Measurements from ENCODE around the gene WSB2.
A peak's percentile ranks its signal among the peaks of the same experiment; 100 is the strongest.
"Not testable (repeated sequence)": the region's sequence is repeated elsewhere in the genome, so short reads cannot be mapped to it uniquely, and the experiment has no call there.

The WSB2 gene

DNA sequence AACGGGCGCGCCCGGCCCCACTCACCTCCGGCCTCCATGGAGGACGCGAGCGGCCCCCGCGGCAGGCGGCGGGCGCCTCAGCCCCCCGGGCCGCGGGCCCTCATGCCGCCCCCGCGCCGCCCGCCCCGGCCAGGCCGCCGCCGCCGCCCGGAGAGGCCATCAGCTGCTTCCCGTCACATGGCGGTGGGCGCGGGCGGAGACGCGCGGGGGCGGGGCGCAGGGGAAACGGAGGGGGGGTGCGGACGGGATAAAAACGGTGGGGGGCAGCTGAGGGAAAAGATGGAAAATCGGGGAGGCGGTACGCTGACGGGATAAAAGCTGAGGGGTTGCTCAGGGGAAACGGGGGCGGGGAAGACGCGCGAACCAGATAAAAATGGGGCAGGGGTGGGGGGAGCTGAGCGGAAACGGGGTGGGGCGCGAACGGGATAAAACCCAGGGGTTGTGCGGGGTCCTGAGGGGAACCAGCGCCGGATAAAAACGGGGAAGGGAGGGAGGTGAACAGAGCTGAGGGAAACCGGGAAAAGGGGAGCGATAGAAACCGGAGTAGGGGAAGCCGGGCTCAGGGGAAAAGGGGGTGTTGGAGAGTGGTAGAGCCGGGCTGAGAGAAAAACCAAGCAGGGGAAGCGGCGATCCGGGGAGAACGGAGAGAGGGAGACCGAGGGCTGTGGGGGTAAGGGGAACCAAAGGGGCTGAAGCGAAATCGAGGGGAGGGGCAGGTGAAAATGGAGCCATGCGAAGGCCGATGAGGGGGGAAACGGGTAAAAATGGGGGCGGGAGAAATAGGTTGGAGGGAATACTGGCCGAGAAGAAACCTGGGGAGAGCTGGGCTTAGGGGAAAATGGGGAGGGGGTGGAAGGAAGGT is at the start of gene WSB2:
Gene WSB2 (minus strand): TSS at position 169 of the 862 bp plus-strand sequence. CDS start 131 bp downstream, at position 38.
- DNase-seq (ENCODE audit: low read depth in 2 of 2), result peak; percentile 52 to 58

- DNase-seq (ENCODE audit: low read depth in 2 of 2), result no peak
These were observed 48.1 kb upstream of the WSB2 start for GRCh38 chr12:118109088-118109487.

DNA sequence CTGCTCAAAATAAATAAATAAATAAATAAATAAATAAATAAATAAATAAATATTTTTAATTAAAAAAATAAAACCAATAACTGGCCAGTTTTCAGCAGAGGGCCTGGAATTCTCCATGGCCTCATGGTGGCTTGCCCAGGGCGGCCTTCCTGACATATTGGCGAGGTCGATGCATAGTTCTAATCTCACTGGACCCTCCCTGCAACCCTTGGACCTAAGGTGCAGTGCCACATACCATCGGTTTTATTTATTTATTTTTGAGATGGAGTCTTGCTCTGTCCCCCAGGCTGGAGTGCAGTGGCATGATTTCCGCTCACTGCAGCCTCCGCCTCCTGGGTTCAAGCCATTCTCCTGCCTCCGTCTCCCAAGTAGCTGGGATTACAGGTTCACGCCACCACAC is 46.7 kb upstream of the WSB2 start:
- no peak for DNase-seq (ENCODE audit: low read depth in 2 of 2)

- no peak for DNase-seq (ENCODE audit: low read depth in 2 of 2)
These were observed 46.0 kb upstream of the WSB2 start for GRCh38 chr12:118107011-118107410.

DNA sequence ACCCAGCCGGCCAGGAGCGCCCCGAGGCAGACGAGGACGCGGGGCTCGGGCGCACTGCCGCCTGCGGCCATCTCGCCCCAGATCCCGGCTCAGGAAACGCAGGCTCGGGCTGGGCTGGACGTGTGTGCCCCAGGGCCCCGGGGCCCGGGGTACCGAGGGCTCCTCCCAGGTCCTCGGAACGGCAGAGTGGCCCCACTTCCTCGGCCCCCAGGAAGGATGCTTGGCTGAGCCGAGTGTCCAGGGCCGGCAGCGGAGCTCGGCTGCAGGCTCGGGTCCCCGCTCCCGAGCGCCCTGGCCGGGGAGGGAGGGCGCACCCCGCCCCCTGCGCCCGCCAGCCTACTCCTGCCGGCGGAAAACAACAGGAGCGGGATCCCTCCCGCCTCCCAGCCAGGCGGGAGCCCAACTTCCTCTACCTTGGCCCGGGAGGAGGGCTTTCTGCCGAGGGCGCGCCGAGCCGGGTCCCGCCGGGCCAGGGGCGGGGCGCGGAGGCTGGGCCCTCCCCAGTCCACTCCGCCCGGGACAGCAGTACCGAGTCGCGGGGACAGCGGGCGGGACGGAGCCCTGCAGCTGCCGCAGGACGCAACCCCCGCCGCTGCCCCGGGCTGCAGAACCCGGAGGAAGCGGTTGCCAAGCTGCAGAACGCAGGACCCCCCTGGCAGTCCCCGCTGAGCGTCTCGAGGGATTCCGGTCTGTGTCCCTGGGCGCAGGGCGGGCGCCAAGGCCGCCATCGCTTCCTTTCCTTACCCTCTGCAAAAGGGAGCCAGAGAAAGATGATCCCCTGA is 42.8 kb upstream of the WSB2 start, which contains the start of gene VSIG10:
Gene VSIG10 (minus strand): TSS at position 411 of the 782 bp plus-strand sequence. CDS start 340 bp downstream, at position 71.
- DNase-seq (ENCODE audit: low read depth in 2 of 2), result peak; percentile 8 to 15

DNA sequence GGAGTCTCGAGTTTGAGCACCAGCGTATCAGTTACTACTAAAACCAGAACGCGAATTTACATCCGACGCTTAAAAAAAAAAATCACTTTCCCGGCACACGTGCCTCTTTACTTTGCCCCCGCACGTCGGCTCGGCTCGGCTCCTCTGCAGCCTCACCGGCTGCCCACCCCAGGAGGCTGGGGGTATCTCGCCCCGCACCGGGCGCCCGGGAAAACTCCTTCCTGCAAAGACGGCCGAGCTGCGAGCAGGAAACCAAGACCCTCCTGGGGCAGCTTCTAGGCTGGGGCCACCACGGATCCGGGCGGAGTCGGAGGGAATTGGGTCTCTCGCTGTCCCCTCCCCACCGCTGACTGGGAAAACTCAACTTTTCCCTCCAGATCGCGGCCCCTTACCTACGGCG is 42.2 kb upstream of the WSB2 start:
- DNase-seq (ENCODE audit: low read depth in 2 of 2), result no peak

GRCh38 chr12:118102609-118103008 is 41.6 kb upstream of the WSB2 start:
- no peak for DNase-seq (ENCODE audit: low read depth in 2 of 2)

GRCh38 chr12:118102070-118102469 is 41.1 kb upstream of the WSB2 start:
- DNase-seq (ENCODE audit: low read depth in 2 of 2), result no peak

GRCh38 chr12:118101051-118101450 is 40.1 kb upstream of the WSB2 start:
- no peak for DNase-seq (ENCODE audit: low read depth in 2 of 2)

GRCh38 chr12:118098911-118099671 is 38.1 kb upstream of the WSB2 start:
- no peak for DNase-seq (ENCODE audit: low read depth in 2 of 2)

- DNase-seq (ENCODE audit: low read depth in 2 of 2), result no peak
These were observed 37.4 kb upstream of the WSB2 start for GRCh38 chr12:118098401-118098800.

- DNase-seq (ENCODE audit: low read depth in 2 of 2), result no peak
These were observed 33.1 kb upstream of the WSB2 start for GRCh38 chr12:118094039-118094438.

- DNase-seq (ENCODE audit: low read depth in 2 of 2), result no peak
These were observed 28.8 kb upstream of the WSB2 start for GRCh38 chr12:118089782-118090181.

DNA sequence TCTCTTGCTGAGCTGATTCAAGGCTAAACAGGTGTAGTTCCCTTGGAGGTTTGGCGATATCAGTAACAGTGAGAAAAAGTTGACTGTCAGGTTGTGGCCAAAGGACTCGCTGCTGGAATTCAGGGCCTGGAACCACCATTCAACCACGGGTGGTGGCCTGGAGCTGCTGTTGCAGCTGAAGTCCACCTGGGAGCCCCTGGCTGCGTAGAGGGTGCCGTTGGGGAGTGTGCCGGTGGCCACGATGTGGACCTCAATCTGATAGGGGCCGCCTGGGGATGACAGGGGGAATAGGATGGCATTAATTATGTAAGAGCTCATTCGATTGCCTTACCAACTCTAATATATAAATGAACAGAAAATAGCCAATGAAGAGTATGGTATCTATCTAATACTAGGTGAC is 21.2 kb upstream of the WSB2 start:
- no peak for DNase-seq (ENCODE audit: low read depth in 2 of 2)

- DNase-seq (ENCODE audit: low read depth in 2 of 2), result not testable (repeated sequence)
These were observed 20.5 kb upstream of the WSB2 start for GRCh38 chr12:118081521-118081920.

GRCh38 chr12:118073768-118074167 is 12.8 kb upstream of the WSB2 start:
- no peak for DNase-seq (ENCODE audit: low read depth in 2 of 2)

DNA sequence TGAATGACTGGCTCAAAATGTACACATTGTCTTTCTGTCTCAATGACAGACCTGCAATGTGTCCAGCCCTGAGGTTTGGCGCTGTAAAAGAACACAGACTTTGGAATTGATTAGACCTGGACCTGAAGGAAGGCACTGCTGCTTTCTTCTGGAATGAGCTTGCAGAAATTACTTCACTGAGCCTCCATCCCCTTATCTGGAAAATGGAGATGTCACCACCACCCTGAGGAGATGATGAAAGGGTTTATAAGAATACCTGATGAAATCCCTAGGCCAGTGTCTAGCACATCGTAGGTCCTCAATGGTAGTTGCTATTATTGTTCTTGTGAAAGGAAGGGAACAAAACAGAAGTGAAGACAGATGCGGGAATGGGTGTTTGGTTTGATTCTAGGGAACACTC is 9.7 kb upstream of the WSB2 start:
- no peak for DNase-seq (ENCODE audit: low read depth in 2 of 2)

- no peak for DNase-seq (ENCODE audit: low read depth in 2 of 2)
These were observed 7.5 kb upstream of the WSB2 start for GRCh38 chr12:118068445-118068844.

DNA sequence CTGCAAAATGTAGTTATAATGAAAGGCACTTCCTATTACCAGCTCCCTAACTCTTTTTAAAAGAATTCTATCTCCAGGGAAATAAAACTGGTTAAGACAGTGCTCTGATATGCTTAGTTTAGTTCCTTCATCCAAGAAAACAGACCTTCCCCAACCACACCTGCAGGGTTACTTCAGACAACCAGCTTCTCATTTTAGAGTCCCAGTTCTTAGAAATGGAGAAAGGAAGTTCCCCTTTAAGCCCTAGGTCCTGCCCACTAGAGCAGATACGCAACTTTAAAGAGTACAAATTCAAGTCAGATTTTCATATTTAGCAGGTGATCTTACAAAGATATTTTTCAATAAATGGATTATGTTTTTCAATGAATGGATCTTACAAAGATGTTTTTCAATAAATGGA is 4.4 kb upstream of the WSB2 start:
- no peak for DNase-seq (ENCODE audit: low read depth in 2 of 2)

DNA sequence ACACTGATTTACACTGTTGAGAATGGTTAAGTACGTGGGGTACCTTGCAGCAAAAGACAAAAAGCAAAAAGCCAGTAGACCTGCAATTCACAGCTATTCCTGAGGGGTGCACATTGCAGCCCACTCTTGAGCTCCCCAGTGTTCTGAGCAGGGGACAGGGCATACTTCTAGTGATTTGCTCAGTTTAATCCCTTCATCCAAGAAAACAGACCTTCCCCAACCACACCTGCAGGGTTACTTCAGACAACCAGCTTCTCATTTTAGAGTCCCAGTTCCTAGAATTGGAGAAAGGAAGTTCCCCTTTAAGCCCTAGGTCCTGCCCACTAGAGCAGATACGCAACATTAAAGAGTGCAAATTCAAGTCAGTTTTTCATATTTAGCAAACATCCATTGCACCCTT is 3.6 kb upstream of the WSB2 start:
- DNase-seq (ENCODE audit: low read depth in 2 of 2), result no peak

DNA sequence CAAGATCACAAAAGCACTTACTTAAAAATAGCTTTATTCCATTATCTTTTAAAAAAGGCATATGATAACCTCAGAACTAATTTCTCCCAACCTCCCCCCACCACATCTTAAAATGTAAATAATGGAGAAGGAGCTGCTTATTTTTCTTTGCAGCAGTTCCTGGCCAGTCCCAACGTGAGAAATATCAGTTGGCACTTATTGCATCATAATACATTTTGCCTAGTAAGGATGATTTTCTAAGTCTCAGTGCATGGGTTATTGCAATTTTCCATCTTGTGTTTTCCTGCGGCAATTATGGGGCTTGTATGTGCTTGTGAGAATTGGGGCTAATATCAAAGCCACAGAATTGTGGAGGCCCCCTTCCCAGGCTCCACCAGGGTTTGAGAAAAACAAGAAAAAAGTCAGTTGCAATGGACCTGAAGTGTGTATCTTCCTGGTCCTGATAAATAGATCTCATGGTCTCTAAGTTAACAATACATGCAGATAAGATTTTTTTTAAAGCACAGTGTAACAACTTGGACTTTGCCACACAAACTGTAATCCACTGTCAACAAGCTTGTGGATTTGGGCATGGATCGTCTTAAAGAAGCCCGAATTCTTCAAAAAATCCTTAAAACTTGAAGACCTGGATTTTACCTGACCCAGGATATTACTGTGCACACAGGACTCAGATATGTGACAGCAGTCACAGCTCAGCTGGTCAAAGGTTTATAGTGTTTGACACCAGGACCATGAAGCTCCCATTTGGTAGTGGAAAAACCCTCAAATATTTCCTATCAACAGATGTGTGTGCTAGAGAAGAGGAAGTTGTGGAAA is 2.8 kb upstream of the WSB2 start:
- no peak for DNase-seq (ENCODE audit: low read depth in 2 of 2)
